Measurements from ENCODE around the gene EFNB3. TPM values are rescaled to one million over a fixed set of nuclear protein-coding genes. Genes with fewer than 3 reads are reported as not detected.

EFNB3 gene
- total RNA-seq, 2 donors from 2014 or later = 0.33 to 0.78 TPM

Other genes with a start within 250 kb of the EFNB3 start
- gene ZBTB4, start 225.6 kb upstream of the EFNB3 start, total RNA-seq = 10 to 100 TPM; 30.9 to 38.2 TPM
- not detected for gene SLC35G6, start 223.8 kb upstream of the EFNB3 start, total RNA-seq
- 100 to 1,000 TPM in 1 of 2 donors, 10 to 100 TPM in 1; 36.3 to 124 TPM for gene POLR2A, start 220.8 kb upstream of the EFNB3 start, total RNA-seq
- 10 to 100 TPM; 32.2 to 48.8 TPM for gene TNFSF12, start 156.1 kb upstream of the EFNB3 start, total RNA-seq
- gene TNFSF13, start 146.5 kb upstream of the EFNB3 start, total RNA-seq = 10 to 100 TPM; 11.9 to 18.8 TPM
- 10 to 100 TPM; 25.7 to 28.0 TPM for gene SENP3, start 143.3 kb upstream of the EFNB3 start, total RNA-seq
- gene CD68, start 125.6 kb upstream of the EFNB3 start, total RNA-seq = 10 to 100 TPM in 1 of 2 donors, 1 to 10 TPM in 1; 4.3 to 14.8 TPM
- 10 to 100 TPM; 27.0 to 37.6 TPM for gene MPDU1, start 121.3 kb upstream of the EFNB3 start, total RNA-seq
- gene SOX15, start 115.1 kb upstream of the EFNB3 start, total RNA-seq = not detected
- gene FXR2, start 90.3 kb upstream of the EFNB3 start, total RNA-seq = 10 to 100 TPM; 10.2 to 10.9 TPM
- 100 to 1,000 TPM in 1 of 2 donors, 10 to 100 TPM in 1; 59.9 to 148 TPM for gene SAT2, start 77.4 kb upstream of the EFNB3 start, total RNA-seq
- gene SHBG, start 75.1 kb upstream of the EFNB3 start, total RNA-seq = not detected
- 1 to 10 TPM in 1 of 2 donors, under 1 TPM in 1; 0.78 to 1.3 TPM for gene ATP1B2, start 54.3 kb upstream of the EFNB3 start, total RNA-seq
- 10 to 100 TPM; 12.2 TPM for gene TP53, start 17.7 kb upstream of the EFNB3 start, total RNA-seq
- gene WRAP53, start 16.7 kb upstream of the EFNB3 start, total RNA-seq = 1 to 10 TPM; 3.4 to 5.6 TPM
- gene DNAH2, start 12.5 kb downstream of the EFNB3 start, total RNA-seq = under 1 TPM; 0.26 to 0.66 TPM
- gene KDM6B, start 129.0 kb downstream of the EFNB3 start, total RNA-seq = 10 to 100 TPM in 1 of 2 donors, 1 to 10 TPM in 1; 7.5 to 20.1 TPM
- 10 to 100 TPM in 1 of 2 donors, 1 to 10 TPM in 1; 6.0 to 16.2 TPM for gene TMEM88, start 149.9 kb downstream of the EFNB3 start, total RNA-seq
- gene NAA38, start 152.4 kb downstream of the EFNB3 start, total RNA-seq = 10 to 100 TPM; 25.7 to 50.1 TPM
- 10 to 100 TPM in 1 of 2 donors, 1 to 10 TPM in 1; 5.7 to 16.5 TPM for gene CYB5D1, start 152.8 kb downstream of the EFNB3 start, total RNA-seq
- 10 to 100 TPM; 53.7 to 69.9 TPM for gene CHD3, start 183.6 kb downstream of the EFNB3 start, total RNA-seq
- 1 to 10 TPM; 2.9 to 3.0 TPM for gene RNF227, start 211.1 kb downstream of the EFNB3 start, total RNA-seq
- 1 to 10 TPM; 1.3 to 1.6 TPM for gene KCNAB3, start 224.7 kb downstream of the EFNB3 start, total RNA-seq
- 10 to 100 TPM; 10.5 to 40.0 TPM for gene TRAPPC1, start 226.7 kb downstream of the EFNB3 start, total RNA-seq
- 10 to 100 TPM; 14.0 to 27.0 TPM for gene CNTROB, start 227.0 kb downstream of the EFNB3 start, total RNA-seq